GM12878 (cell line): ENCODE measurements around the gene TET2. TPM values are rescaled to one million over a fixed set of nuclear protein-coding genes. Genes with fewer than 3 reads are reported as not detected.

Source experiments
- ATAC-seq: fragments of 200-7000 bp; cut with Tn5 transposase; 3 replicates; pipeline ENCODE4 v1.9.1; 2020; ENCODE audit warnings: mild to moderate bottlenecking, moderate library complexity
- BruUV-seq: library from RNA; stranded (reverse); fragments of 400-500 nt; replicated peaks from 2 replicates; lab custom pipeline; 2021; lab: Mats Ljungman, UMichigan
- CTCF ChIA-PET: fragments of 300-600 bp; sonication (Branson Sonifier 250); formaldehyde crosslinking; extraction: SDS; loops from one replicate; lab custom pipeline; 2021; ENCODE audit warnings: inconsistent platforms; lab: Yijun Ruan, JAX
- POLR2A ChIA-PET: fragments of 350-600 bp; formaldehyde crosslinking; extraction: SDS; loops from one replicate; lab custom pipeline; 2021; ENCODE audit warnings: inconsistent platforms; lab: Charles Lee
- RAD21 ChIA-PET: fragments of 300-600 bp; sonication (Branson Sonifier 250); formaldehyde crosslinking; loops from one replicate; lab custom pipeline; 2023; ENCODE audit warnings: antibody characterized with exemption; ENCODE audit not compliant: unreplicated experiment; lab: Charles Lee
- SMC1A ChIA-PET: fragments of 300-600 bp; sonication (Branson Sonifier 250); formaldehyde crosslinking; loops from one replicate; lab custom pipeline; 2023; ENCODE audit not compliant: unreplicated experiment, uncharacterized antibody; lab: Charles Lee
- DNase-seq: peaks from one replicate; pipeline ENCODE4 v3.0.0-alpha.2; 2011; ENCODE audit warnings: low read depth, low spot score
- FAIRE-seq: peaks from 3 replicates; lab custom pipeline; 2011; peaks lifted over from hg19 to GRCh38; lab: Jason Lieb, UNC
- H2AFZ ChIP-seq: 2 replicates; pipeline ENCODE4 v1.6.0; 2011; ENCODE audit warnings: low read depth, low read length, control low read depth; ENCODE audit not compliant: control insufficient read depth
- H3K27ac ChIP-seq: 2 replicates; pipeline ENCODE4 v1.5.1; 2011; ENCODE audit warnings: control low read depth; ENCODE audit not compliant: control insufficient read depth, insufficient read depth
- H3K27me3 ChIP-seq, 2 experiments: replicated peaks in 1 of 2; 2 replicates each; pipeline versions ENCODE4 v1.6.0 to v1.6.1; 2011; ENCODE audit warnings: low read length in 1 of 2; ENCODE audit not compliant: control insufficient read depth in 2 of 2, insufficient read depth in 2 of 2
- H3K36me3 ChIP-seq, 2 experiments: 2 replicates each; pipeline ENCODE4 v1.5.1; 2011; ENCODE audit warnings: low read length in 1 of 2; ENCODE audit not compliant: control insufficient read depth in 2 of 2, insufficient read depth in 2 of 2
- H3K4me1 ChIP-seq: 2 replicates; pipeline ENCODE4 v1.6.1; 2011; ENCODE audit warnings: mild to moderate bottlenecking, low read length, moderate library complexity, mixed read lengths; ENCODE audit not compliant: control insufficient read depth, insufficient read depth
- H3K4me2 ChIP-seq: 2 replicates; pipeline ENCODE4 v1.6.0; 2011; ENCODE audit warnings: control low read depth; ENCODE audit not compliant: control insufficient read depth, insufficient read depth
- H3K4me3 ChIP-seq: fragments of 200-600 bp; sonication (generic); 2 replicates; pipeline ENCODE4 v1.5.1; 2016
- H3K79me2 ChIP-seq: 2 replicates; pipeline ENCODE4 v1.6.0; 2011; ENCODE audit warnings: low read length; ENCODE audit not compliant: control insufficient read depth, insufficient read depth
- H3K9ac ChIP-seq: 2 replicates; pipeline ENCODE4 v1.8.0; 2011; ENCODE audit warnings: low read length, control low read depth, mixed read lengths; ENCODE audit not compliant: control insufficient read depth, insufficient read depth
- H3K9me3 ChIP-seq: replicated peaks from 3 replicates; pipeline ENCODE4 v1.5.1; 2011; ENCODE audit warnings: mild to moderate bottlenecking, low read length; ENCODE audit not compliant: control insufficient read depth, insufficient read depth
- H4K20me1 ChIP-seq: 2 replicates; pipeline ENCODE4 v1.6.0; 2011; ENCODE audit not compliant: control insufficient read depth, insufficient read depth
- BHLHE40 ChIP-seq, 2 experiments: fragments of 450-650 bp in 1 of 2; IDR thresholded peaks; 2 replicates each; pipeline ENCODE4 v1.6.1; 2011 to 2017; ENCODE audit warnings: low read depth in 2 of 2, borderline replicate concordance in 1 of 2, improper control_type of control experiment in 1 of 2, low read length in 1 of 2, mild to moderate bottlenecking in 1 of 2
- GABPA ChIP-seq: IDR thresholded peaks from 2 replicates; pipeline ENCODE4 v1.6.1; 2014; ENCODE audit warnings: antibody characterized with exemption, low read depth, mild to moderate bottlenecking, inconsistent platforms
- TCF7 ChIP-seq: IDR thresholded peaks from 2 replicates; pipeline ENCODE4 v1.6.1; 2014; ENCODE audit warnings: antibody characterized with exemption, borderline replicate concordance
- WGBS: methylation state at CpG from one replicate; pipeline ENCODE4 v1.1.6; 2016; ENCODE audit warnings: low lambda C conversion rate; ENCODE audit not compliant: insufficient replicate concordance, insufficient coverage; ENCODE audit errors: missing lambda C conversion rate; 5-methylcytosine and 5-hydroxymethylcytosine counted together
- in situ Hi-C: fragments of 300-500 bp; cut with MboI; formaldehyde crosslinking; loops from 9 replicates; pipeline ENCODE4 v1.14.3; 2018; ENCODE audit warnings: mixed read lengths
- intact Hi-C: fragments of 100-400 bp; cut with micrococcal nuclease; formaldehyde crosslinking; loops from one replicate; pipeline ENCODE4 v1.14.2; 2022; ENCODE audit not compliant: unreplicated experiment
- polyA plus RNA-seq, 11 experiments: library from polyadenylated mRNA; depleted of rRNA in 4 of 11; unstranded in 6 of 11; stranded (reverse) in 5 of 11; fragments of >200 nt; fragmentation: Nextera tagmentation in 4 of 11; fragmentation: Illumina TruSeq in 1 of 11; extraction: Ambion mirVana in 4 of 11; extraction: Trizol in 1 of 11; gene quantifications; 1 replicate in 1 of 11; 2 replicates in 10 of 11; pipeline versions ENCODE4 v1.2.1 to v1.2.3, GENCODE V29; 2011 to 2016; ENCODE audit warnings: inconsistent platforms in 2 of 11, missing spikeins in 2 of 11, low read depth in 1 of 11
- total RNA-seq, 4 experiments: library from RNA; depleted of rRNA in 3 of 4; stranded (reverse); fragments of >200 nt in 3 of 4; fragmentation: Illumina TruSeq in 1 of 4; extraction: Trizol in 1 of 4; gene quantifications; 2 replicates each; pipeline versions ENCODE4 v1.2.1 to v1.2.3, GENCODE V29; 2013 to 2021
- TF ChIP-seq, protein P1 (sequence below): fragments of 450-650 bp; formaldehyde crosslinking; IDR thresholded peaks from 2 replicates; pipeline ENCODE4 v1.4.0; 2022; ENCODE audit warnings: mild to moderate bottlenecking, moderate library complexity

Gene TET2
- total and polyA plus RNA-seq, 10 of the 15 experiments (the other 5 are each of a cell fraction or from before 2014, with no cell fraction given) = 3.7 to 49.0 (median 27.5) TPM

DNA sequence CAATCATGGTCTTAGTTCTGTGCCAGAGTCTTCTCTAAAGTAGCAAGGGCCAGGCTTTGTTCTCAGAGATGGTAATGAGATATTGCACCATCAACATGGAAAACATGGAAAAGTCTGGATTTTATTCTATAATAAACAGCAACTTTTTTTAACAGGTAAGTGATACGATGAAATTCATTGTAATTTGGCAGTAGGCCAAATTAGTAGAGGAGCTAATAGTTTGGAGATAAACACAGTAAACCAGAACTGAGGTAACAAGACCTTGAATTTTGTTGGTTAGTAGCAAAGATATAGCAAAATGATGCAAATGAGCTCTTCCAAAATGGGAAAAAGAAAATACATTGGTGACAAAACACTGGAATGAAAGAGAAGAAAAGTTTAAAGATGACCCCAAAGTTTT is 126.6 kb downstream of the TET2 start:
- no peaks in the 10 kb centered on the region for H3K79me2 ChIP-seq
- H4K20me1 ChIP-seq = no peaks in the 10 kb centered on the region
- in situ Hi-C loops (no loop called here), intact Hi-C loops (no loop called here)
- ChIA-PET SMC1A (interaction anchor here (2.1 kb wide), 1 partner anchor 12 kb away, joined by 7 read pairs; no protein-coding TSS in a partner anchor), CTCF (interaction anchor here (1.2 to 1.6 kb wide), 3 partner anchors 9 to 200 kb away, joined by 3 to 5 read pairs (median 4); partner anchors contain the start of gene PPA2), POLR2A (no interaction called here), RAD21 (interaction anchor here (1.1 kb wide), 1 partner anchor 181 kb away, joined by 3 read pairs; no protein-coding TSS in a partner anchor)
- H2AFZ ChIP-seq = no peak overlapping the region
- DNase-seq = no peak
- H3K4me3 ChIP-seq = no peak overlapping the region
- H3K36me3 ChIP-seq = peaks cover 11 to 46% of the 10 kb centered on the region in 2 experiments
- H3K9me3 ChIP-seq = peaks cover 1% of the 10 kb centered on the region; the same call in 1 of the 3 replicates
- no peaks in the 10 kb centered on the region for H3K4me1 ChIP-seq
- TF ChIP-seq TCF7 (no peak), GABPA (no peak), BHLHE40 (IDR thresholded peaks at IDR 0.05; ENCODE audit: borderline replicate concordance in 1 of 2, low read depth in 2 of 2, low read length in 1 of 2) (no peak)
- TF ChIP-seq, protein P1, sequence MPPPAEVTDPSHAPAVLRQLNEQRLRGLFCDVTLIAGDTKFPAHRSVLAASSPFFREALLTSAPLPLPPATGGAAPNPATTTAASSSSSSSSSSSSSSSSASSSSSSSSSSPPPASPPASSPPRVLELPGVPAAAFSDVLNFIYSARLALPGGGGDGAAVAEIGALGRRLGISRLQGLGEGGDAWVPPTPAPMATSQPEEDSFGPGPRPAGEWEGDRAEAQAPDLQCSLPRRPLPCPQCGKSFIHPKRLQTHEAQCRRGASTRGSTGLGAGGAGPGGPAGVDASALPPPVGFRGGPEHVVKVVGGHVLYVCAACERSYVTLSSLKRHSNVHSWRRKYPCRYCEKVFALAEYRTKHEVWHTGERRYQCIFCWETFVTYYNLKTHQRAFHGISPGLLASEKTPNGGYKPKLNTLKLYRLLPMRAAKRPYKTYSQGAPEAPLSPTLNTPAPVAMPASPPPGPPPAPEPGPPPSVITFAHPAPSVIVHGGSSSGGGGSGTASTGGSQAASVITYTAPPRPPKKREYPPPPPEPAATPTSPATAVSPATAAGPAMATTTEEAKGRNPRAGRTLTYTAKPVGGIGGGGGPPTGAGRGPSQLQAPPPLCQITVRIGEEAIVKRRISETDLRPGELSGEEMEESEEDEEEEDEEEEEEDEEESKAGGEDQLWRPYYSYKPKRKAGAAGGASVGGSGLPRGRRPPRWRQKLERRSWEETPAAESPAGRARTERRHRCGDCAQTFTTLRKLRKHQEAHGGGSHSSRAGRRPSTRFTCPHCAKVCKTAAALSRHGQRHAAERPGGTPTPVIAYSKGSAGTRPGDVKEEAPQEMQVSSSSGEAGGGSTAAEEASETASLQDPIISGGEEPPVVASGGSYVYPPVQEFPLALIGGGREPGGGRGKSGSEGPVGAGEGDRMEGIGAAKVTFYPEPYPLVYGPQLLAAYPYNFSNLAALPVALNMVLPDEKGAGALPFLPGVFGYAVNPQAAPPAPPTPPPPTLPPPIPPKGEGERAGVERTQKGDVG (CRISPR knock-in tag) = no peak
- no peak overlapping the region for H3K4me2 ChIP-seq
- no peak overlapping the region for H3K27ac ChIP-seq
- no peak overlapping the region for H3K9ac ChIP-seq
- WGBS = 100% methylated on average over 1 of the region's 1 CpG
- H3K27me3 ChIP-seq = no peaks in the 10 kb centered on the region
- BruUV-seq = no TSS peak
- ATAC-seq = no peak
- FAIRE-seq = no peak
